GM12878 (cell line): ENCODE results near the gene SLFNL1. TPM values are rescaled to one million over a fixed set of nuclear protein-coding genes. Genes with fewer than 3 reads are reported as not detected.

Experiments used
- ATAC-seq: fragments of 200-7000 bp; cut with Tn5 transposase; 3 replicates; pipeline ENCODE4 v1.9.1; 2020; ENCODE audit warnings: mild to moderate bottlenecking, moderate library complexity
- BruUV-seq: library from RNA; stranded (reverse); fragments of 400-500 nt; replicated peaks from 2 replicates; lab custom pipeline; 2021; lab: Mats Ljungman, UMichigan
- CTCF ChIA-PET: fragments of 300-600 bp; sonication (Branson Sonifier 250); formaldehyde crosslinking; extraction: SDS; loops from one replicate; lab custom pipeline; 2021; ENCODE audit warnings: inconsistent platforms; lab: Yijun Ruan, JAX
- POLR2A ChIA-PET: fragments of 350-600 bp; formaldehyde crosslinking; extraction: SDS; loops from one replicate; lab custom pipeline; 2021; ENCODE audit warnings: inconsistent platforms; lab: Charles Lee
- RAD21 ChIA-PET: fragments of 300-600 bp; sonication (Branson Sonifier 250); formaldehyde crosslinking; loops from one replicate; lab custom pipeline; 2023; ENCODE audit warnings: antibody characterized with exemption; ENCODE audit not compliant: unreplicated experiment; lab: Charles Lee
- SMC1A ChIA-PET: fragments of 300-600 bp; sonication (Branson Sonifier 250); formaldehyde crosslinking; loops from one replicate; lab custom pipeline; 2023; ENCODE audit not compliant: unreplicated experiment, uncharacterized antibody; lab: Charles Lee
- DNase-seq: peaks from one replicate; pipeline ENCODE4 v3.0.0-alpha.2; 2011; ENCODE audit warnings: low read depth, low spot score
- FAIRE-seq: peaks from 3 replicates; lab custom pipeline; 2011; peaks lifted over from hg19 to GRCh38; lab: Jason Lieb, UNC
- H2AFZ ChIP-seq: 2 replicates; pipeline ENCODE4 v1.6.0; 2011; ENCODE audit warnings: low read depth, low read length, control low read depth; ENCODE audit not compliant: control insufficient read depth
- H3K27ac ChIP-seq: 2 replicates; pipeline ENCODE4 v1.5.1; 2011; ENCODE audit warnings: control low read depth; ENCODE audit not compliant: control insufficient read depth, insufficient read depth
- H3K27me3 ChIP-seq, 2 experiments: replicated peaks in 1 of 2; 2 replicates each; pipeline versions ENCODE4 v1.6.0 to v1.6.1; 2011; ENCODE audit warnings: low read length in 1 of 2; ENCODE audit not compliant: control insufficient read depth in 2 of 2, insufficient read depth in 2 of 2
- H3K36me3 ChIP-seq, 2 experiments: 2 replicates each; pipeline ENCODE4 v1.5.1; 2011; ENCODE audit warnings: low read length in 1 of 2; ENCODE audit not compliant: control insufficient read depth in 2 of 2, insufficient read depth in 2 of 2
- H3K4me1 ChIP-seq: 2 replicates; pipeline ENCODE4 v1.6.1; 2011; ENCODE audit warnings: mild to moderate bottlenecking, low read length, moderate library complexity, mixed read lengths; ENCODE audit not compliant: control insufficient read depth, insufficient read depth
- H3K4me2 ChIP-seq: 2 replicates; pipeline ENCODE4 v1.6.0; 2011; ENCODE audit warnings: control low read depth; ENCODE audit not compliant: control insufficient read depth, insufficient read depth
- H3K4me3 ChIP-seq: fragments of 200-600 bp; sonication (generic); 2 replicates; pipeline ENCODE4 v1.5.1; 2016
- H3K79me2 ChIP-seq: 2 replicates; pipeline ENCODE4 v1.6.0; 2011; ENCODE audit warnings: low read length; ENCODE audit not compliant: control insufficient read depth, insufficient read depth
- H3K9ac ChIP-seq: 2 replicates; pipeline ENCODE4 v1.8.0; 2011; ENCODE audit warnings: low read length, control low read depth, mixed read lengths; ENCODE audit not compliant: control insufficient read depth, insufficient read depth
- H3K9me3 ChIP-seq: replicated peaks from 3 replicates; pipeline ENCODE4 v1.5.1; 2011; ENCODE audit warnings: mild to moderate bottlenecking, low read length; ENCODE audit not compliant: control insufficient read depth, insufficient read depth
- H4K20me1 ChIP-seq: 2 replicates; pipeline ENCODE4 v1.6.0; 2011; ENCODE audit not compliant: control insufficient read depth, insufficient read depth
- BMI1 ChIP-seq: fragments of 450-650 bp; IDR thresholded peaks from 2 replicates; pipeline ENCODE4 v1.6.1; 2016; ENCODE audit warnings: mild to moderate bottlenecking, moderate library complexity, borderline replicate concordance
- CBX5 ChIP-seq: sonication (generic); IDR thresholded peaks from 2 replicates; pipeline ENCODE4 v1.6.1; 2016; ENCODE audit warnings: low read depth, moderate library complexity, mild to moderate bottlenecking, inconsistent platforms
- DPF2 ChIP-seq: fragments of 450-650 bp; IDR thresholded peaks from 2 replicates; pipeline ENCODE4 v1.6.1; 2017; ENCODE audit warnings: mild to moderate bottlenecking
- ETV6 ChIP-seq, 2 experiments: fragments of 450-650 bp in 1 of 2; IDR thresholded peaks in 1 of 2; conservative IDR thresholded peaks in 1 of 2; 2 replicates each; pipeline ENCODE4 v1.6.1; 2014; ENCODE audit warnings: antibody characterized with exemption in 1 of 2, borderline replicate concordance in 1 of 2, low read depth in 1 of 2, mild to moderate bottlenecking in 1 of 2, moderate library complexity in 1 of 2
- IRF4 ChIP-seq: IDR thresholded peaks from 2 replicates; pipeline ENCODE4 v1.6.1; 2011; ENCODE audit warnings: low read depth, low read length
- NFYA ChIP-seq: IDR thresholded peaks from 2 replicates; pipeline ENCODE4 v1.6.1; 2011; ENCODE audit warnings: low read depth, mild to moderate bottlenecking, low read length, improper control_type of control experiment, borderline replicate concordance
- PAX5 ChIP-seq: IDR thresholded peaks from 2 replicates; pipeline ENCODE4 v1.6.1; 2011; ENCODE audit warnings: low read depth, low read length, borderline replicate concordance
- RB1 ChIP-seq: fragments of 450-650 bp; formaldehyde crosslinking; IDR thresholded peaks from 2 replicates; pipeline ENCODE4 v1.6.1; 2017; ENCODE audit warnings: mild to moderate bottlenecking, borderline replicate concordance
- SREBF1 ChIP-seq: IDR thresholded peaks from 2 replicates; pipeline ENCODE4 v1.6.1; 2012; ENCODE audit warnings: mild to moderate bottlenecking, low read length
- TAF1 ChIP-seq: IDR thresholded peaks from 2 replicates; pipeline ENCODE4 v1.6.1; 2011; ENCODE audit warnings: mild to moderate bottlenecking, low read depth, low read length, borderline replicate concordance
- WGBS: methylation state at CpG from one replicate; pipeline ENCODE4 v1.1.6; 2016; ENCODE audit warnings: low lambda C conversion rate; ENCODE audit not compliant: insufficient replicate concordance, insufficient coverage; ENCODE audit errors: missing lambda C conversion rate; 5-methylcytosine and 5-hydroxymethylcytosine counted together
- in situ Hi-C: fragments of 300-500 bp; cut with MboI; formaldehyde crosslinking; loops from 9 replicates; pipeline ENCODE4 v1.14.3; 2018; ENCODE audit warnings: mixed read lengths
- intact Hi-C: fragments of 100-400 bp; cut with micrococcal nuclease; formaldehyde crosslinking; loops from one replicate; pipeline ENCODE4 v1.14.2; 2022; ENCODE audit not compliant: unreplicated experiment
- polyA plus RNA-seq, 11 experiments: library from polyadenylated mRNA; depleted of rRNA in 4 of 11; unstranded in 6 of 11; stranded (reverse) in 5 of 11; fragments of >200 nt; fragmentation: Nextera tagmentation in 4 of 11; fragmentation: Illumina TruSeq in 1 of 11; extraction: Ambion mirVana in 4 of 11; extraction: Trizol in 1 of 11; gene quantifications; 1 replicate in 1 of 11; 2 replicates in 10 of 11; pipeline versions ENCODE4 v1.2.1 to v1.2.3, GENCODE V29; 2011 to 2016; ENCODE audit warnings: inconsistent platforms in 2 of 11, missing spikeins in 2 of 11, low read depth in 1 of 11
- total RNA-seq, 4 experiments: library from RNA; depleted of rRNA in 3 of 4; stranded (reverse); fragments of >200 nt in 3 of 4; fragmentation: Illumina TruSeq in 1 of 4; extraction: Trizol in 1 of 4; gene quantifications; 2 replicates each; pipeline versions ENCODE4 v1.2.1 to v1.2.3, GENCODE V29; 2013 to 2021
- TF ChIP-seq, protein P1 (sequence below): IDR thresholded peaks from 2 replicates; pipeline ENCODE4 v1.6.1; 2012; ENCODE audit warnings: low read depth, low read length, improper control_type of control experiment
- TF ChIP-seq, protein P2 (sequence below): IDR thresholded peaks from 2 replicates; pipeline ENCODE4 v1.6.1; 2012; ENCODE audit warnings: mild to moderate bottlenecking, low read depth, low read length
- TF ChIP-seq, protein P3 (sequence below): fragments of 450-650 bp; formaldehyde crosslinking; IDR thresholded peaks from 2 replicates; pipeline ENCODE4 v1.4.0; 2020; ENCODE audit warnings: mild to moderate bottlenecking, moderate library complexity

SLFNL1 gene
- total and polyA plus RNA-seq, 10 of the 15 experiments (the other 5 are each of a cell fraction or from before 2014, with no cell fraction given), result 0.05 to 0.98 (median 0.16) TPM; not detected in 2

DNA sequence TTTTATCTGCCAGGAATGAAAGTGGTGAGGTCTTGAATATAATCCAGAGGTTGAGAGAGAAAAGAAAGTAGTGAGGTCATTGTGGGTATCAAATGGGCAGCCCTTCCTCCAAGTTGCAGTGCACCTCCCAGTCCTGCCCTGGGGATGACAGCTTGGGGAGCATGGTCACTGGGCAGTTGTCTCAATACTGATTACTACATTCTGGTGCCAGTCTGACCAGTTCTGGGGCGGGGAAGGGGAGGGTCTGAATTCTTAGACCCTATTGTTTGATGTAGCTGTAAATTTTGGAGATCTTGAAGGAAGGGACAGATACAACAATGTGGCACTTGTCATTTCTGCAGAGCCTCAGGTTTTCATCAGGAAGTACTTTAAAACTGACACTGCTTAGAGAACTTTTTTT, 11.2 kb downstream of the SLFNL1 start:
- in situ Hi-C loops (no loop called here), intact Hi-C loops (no loop called here)
- H4K20me1 ChIP-seq, result no peaks in the 10 kb centered on the region
- DNase-seq (no peak), ATAC-seq (no peak), FAIRE-seq (no peak)
- ChIA-PET CTCF (no interaction called here), SMC1A (no interaction called here), RAD21 (no interaction called here), POLR2A (no interaction called here)
- peaks cover 40 to 41% of the 10 kb centered on the region in 2 experiments for H3K36me3 ChIP-seq
- no peaks in the 10 kb centered on the region for H3K27me3 ChIP-seq
- H3K9me3 ChIP-seq, result no peaks in the 10 kb centered on the region
- WGBS, result 100% methylated on average over 1 of the region's 1 CpG
- H3K27ac ChIP-seq, result no peak overlapping the region
- no peak overlapping the region for H3K9ac ChIP-seq
- BruUV-seq, result no TSS peak
- H3K4me3 ChIP-seq, result no peak overlapping the region
- H2AFZ ChIP-seq, result no peak overlapping the region
- no peak overlapping the region for H3K4me2 ChIP-seq
- no peaks in the 10 kb centered on the region for H3K79me2 ChIP-seq
- H3K4me1 ChIP-seq, result no peaks in the 10 kb centered on the region
- TF ChIP-seq ETV6 (conservative IDR thresholded peaks at IDR 0.05 in 1 of 2, IDR thresholded peaks at IDR 0.05 in 1 of 2; ENCODE audit: borderline replicate concordance in 1 of 2, low read depth in 1 of 2), result no peak
- TF ChIP-seq, protein P1, sequence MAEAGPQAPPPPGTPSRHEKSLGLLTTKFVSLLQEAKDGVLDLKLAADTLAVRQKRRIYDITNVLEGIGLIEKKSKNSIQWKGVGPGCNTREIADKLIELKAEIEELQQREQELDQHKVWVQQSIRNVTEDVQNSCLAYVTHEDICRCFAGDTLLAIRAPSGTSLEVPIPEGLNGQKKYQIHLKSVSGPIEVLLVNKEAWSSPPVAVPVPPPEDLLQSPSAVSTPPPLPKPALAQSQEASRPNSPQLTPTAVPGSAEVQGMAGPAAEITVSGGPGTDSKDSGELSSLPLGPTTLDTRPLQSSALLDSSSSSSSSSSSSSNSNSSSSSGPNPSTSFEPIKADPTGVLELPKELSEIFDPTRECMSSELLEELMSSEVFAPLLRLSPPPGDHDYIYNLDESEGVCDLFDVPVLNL, result no peak
- TF ChIP-seq TAF1, result no peak
- TF ChIP-seq PAX5, result no peak
- TF ChIP-seq SREBF1, result no peak
- no peak for TF ChIP-seq DPF2
- no peak for TF ChIP-seq IRF4
- TF ChIP-seq, protein P2, sequence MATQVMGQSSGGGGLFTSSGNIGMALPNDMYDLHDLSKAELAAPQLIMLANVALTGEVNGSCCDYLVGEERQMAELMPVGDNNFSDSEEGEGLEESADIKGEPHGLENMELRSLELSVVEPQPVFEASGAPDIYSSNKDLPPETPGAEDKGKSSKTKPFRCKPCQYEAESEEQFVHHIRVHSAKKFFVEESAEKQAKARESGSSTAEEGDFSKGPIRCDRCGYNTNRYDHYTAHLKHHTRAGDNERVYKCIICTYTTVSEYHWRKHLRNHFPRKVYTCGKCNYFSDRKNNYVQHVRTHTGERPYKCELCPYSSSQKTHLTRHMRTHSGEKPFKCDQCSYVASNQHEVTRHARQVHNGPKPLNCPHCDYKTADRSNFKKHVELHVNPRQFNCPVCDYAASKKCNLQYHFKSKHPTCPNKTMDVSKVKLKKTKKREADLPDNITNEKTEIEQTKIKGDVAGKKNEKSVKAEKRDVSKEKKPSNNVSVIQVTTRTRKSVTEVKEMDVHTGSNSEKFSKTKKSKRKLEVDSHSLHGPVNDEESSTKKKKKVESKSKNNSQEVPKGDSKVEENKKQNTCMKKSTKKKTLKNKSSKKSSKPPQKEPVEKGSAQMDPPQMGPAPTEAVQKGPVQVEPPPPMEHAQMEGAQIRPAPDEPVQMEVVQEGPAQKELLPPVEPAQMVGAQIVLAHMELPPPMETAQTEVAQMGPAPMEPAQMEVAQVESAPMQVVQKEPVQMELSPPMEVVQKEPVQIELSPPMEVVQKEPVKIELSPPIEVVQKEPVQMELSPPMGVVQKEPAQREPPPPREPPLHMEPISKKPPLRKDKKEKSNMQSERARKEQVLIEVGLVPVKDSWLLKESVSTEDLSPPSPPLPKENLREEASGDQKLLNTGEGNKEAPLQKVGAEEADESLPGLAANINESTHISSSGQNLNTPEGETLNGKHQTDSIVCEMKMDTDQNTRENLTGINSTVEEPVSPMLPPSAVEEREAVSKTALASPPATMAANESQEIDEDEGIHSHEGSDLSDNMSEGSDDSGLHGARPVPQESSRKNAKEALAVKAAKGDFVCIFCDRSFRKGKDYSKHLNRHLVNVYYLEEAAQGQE, result no peak
- TF ChIP-seq, protein P3, sequence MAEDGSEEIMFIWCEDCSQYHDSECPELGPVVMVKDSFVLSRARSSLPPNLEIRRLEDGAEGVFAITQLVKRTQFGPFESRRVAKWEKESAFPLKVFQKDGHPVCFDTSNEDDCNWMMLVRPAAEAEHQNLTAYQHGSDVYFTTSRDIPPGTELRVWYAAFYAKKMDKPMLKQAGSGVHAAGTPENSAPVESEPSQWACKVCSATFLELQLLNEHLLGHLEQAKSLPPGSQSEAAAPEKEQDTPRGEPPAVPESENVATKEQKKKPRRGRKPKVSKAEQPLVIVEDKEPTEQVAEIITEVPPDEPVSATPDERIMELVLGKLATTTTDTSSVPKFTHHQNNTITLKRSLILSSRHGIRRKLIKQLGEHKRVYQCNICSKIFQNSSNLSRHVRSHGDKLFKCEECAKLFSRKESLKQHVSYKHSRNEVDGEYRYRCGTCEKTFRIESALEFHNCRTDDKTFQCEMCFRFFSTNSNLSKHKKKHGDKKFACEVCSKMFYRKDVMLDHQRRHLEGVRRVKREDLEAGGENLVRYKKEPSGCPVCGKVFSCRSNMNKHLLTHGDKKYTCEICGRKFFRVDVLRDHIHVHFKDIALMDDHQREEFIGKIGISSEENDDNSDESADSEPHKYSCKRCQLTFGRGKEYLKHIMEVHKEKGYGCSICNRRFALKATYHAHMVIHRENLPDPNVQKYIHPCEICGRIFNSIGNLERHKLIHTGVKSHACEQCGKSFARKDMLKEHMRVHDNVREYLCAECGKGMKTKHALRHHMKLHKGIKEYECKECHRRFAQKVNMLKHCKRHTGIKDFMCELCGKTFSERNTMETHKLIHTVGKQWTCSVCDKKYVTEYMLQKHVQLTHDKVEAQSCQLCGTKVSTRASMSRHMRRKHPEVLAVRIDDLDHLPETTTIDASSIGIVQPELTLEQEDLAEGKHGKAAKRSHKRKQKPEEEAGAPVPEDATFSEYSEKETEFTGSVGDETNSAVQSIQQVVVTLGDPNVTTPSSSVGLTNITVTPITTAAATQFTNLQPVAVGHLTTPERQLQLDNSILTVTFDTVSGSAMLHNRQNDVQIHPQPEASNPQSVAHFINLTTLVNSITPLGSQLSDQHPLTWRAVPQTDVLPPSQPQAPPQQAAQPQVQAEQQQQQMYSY (CRISPR knock-in tag), result no peak
- TF ChIP-seq NFYA, result no peak
- no peak for TF ChIP-seq CBX5
- TF ChIP-seq RB1, result no peak
- TF ChIP-seq BMI1, result no peak
